Lung (tissue), 12 donors: ENCODE results near the gene GHR. TPM values are rescaled to one million over a fixed set of nuclear protein-coding genes. Genes with fewer than 3 reads are reported as not detected.

ENCODE experiments used
- ATAC-seq: fragments of 200-7000 bp; cut with Tn5 transposase; one replicate; pipeline ENCODE4 v1.9.1; 2020; ENCODE audit warnings: moderate number of reproducible peaks; ENCODE audit not compliant: insufficient read depth, low FRiP score
- DNase-seq, 3 donors: peaks; one replicate each; pipeline ENCODE4 v3.0.0-alpha.2; 2013 to 2017
- H3K27ac ChIP-seq, 2 donors: one replicate each; pipeline ENCODE4 v1.5.1; 2013; ENCODE audit warnings: mild to moderate bottlenecking in 2 of 2, moderate library complexity in 2 of 2, control low read depth in 1 of 2, inconsistent platforms in 1 of 2, low read depth in 1 of 2, low read length in 1 of 2
- H3K27me3 ChIP-seq, 3 donors: one replicate each; pipeline ENCODE4 v1.5.1; 2013; ENCODE audit warnings: low read length in 2 of 3; ENCODE audit not compliant: control insufficient read depth in 3 of 3, insufficient read depth in 3 of 3
- H3K36me3 ChIP-seq, 4 donors: one replicate each; pipeline ENCODE4 v1.5.1; 2013; ENCODE audit warnings: low read length in 4 of 4, mild to moderate bottlenecking in 1 of 4, moderate library complexity in 1 of 4; ENCODE audit not compliant: control insufficient read depth in 4 of 4, insufficient read depth in 4 of 4
- H3K4me1 ChIP-seq, 5 donors: one replicate each; pipeline ENCODE4 v1.5.1; 2013; ENCODE audit warnings: low read length in 5 of 5, mild to moderate bottlenecking in 2 of 5, moderate library complexity in 1 of 5; ENCODE audit not compliant: control insufficient read depth in 5 of 5, insufficient read depth in 5 of 5
- H3K4me3 ChIP-seq: one replicate; pipeline ENCODE4 v1.5.1; 2013; ENCODE audit warnings: mild to moderate bottlenecking, control low read depth, moderate library complexity
- H3K9ac ChIP-seq, 2 donors: one replicate each; pipeline ENCODE4 v1.5.1; 2013; ENCODE audit warnings: low read length in 2 of 2, control low read depth in 1 of 2; ENCODE audit not compliant: insufficient read depth in 1 of 2
- H3K9me3 ChIP-seq, 4 donors: one replicate each; pipeline ENCODE4 v1.5.1; 2013; ENCODE audit warnings: low read length in 3 of 4, mild to moderate bottlenecking in 1 of 4, moderate library complexity in 1 of 4; ENCODE audit not compliant: control insufficient read depth in 4 of 4, insufficient read depth in 3 of 4
- CTCF ChIP-seq: IDR thresholded peaks from 2 replicates; pipeline ENCODE4 v1.5.1; 2012; ENCODE audit warnings: mild to moderate bottlenecking; ENCODE audit errors: control extremely low read depth, extremely low read depth
- WGBS, 2 donors: extraction: QIAGEN DNeasy Blood & Tissue Kit; methylation state at CpG; one replicate each; pipeline ENCODE4 v1.1.7; 2013; 5-methylcytosine and 5-hydroxymethylcytosine counted together
- polyA plus RNA-seq, 2 donors: library from polyadenylated mRNA; stranded (reverse); fragments of 200-250 nt; gene quantifications; one replicate each; pipeline ENCODE4 v1.2.1, GENCODE V29; 2013
- total RNA-seq, 2 donors: library from RNA; depleted of rRNA in 1 of 2; stranded (reverse); fragments of >200 nt in 1 of 2; gene quantifications; one replicate each; pipeline ENCODE4 v1.2.1, GENCODE V29; 2014 to 2021
- donor health status: control.
- donor health status: control.
- donor health status: Bipolar disorder and iron deficiency.
- donor health status: healthy.
- donor health status: DM: yes; HTN: yes; CAD: no.

The GHR gene
- total and polyA plus RNA-seq, 4 donors, result 0.98 to 23.8 (median 3.2) TPM

DNA sequence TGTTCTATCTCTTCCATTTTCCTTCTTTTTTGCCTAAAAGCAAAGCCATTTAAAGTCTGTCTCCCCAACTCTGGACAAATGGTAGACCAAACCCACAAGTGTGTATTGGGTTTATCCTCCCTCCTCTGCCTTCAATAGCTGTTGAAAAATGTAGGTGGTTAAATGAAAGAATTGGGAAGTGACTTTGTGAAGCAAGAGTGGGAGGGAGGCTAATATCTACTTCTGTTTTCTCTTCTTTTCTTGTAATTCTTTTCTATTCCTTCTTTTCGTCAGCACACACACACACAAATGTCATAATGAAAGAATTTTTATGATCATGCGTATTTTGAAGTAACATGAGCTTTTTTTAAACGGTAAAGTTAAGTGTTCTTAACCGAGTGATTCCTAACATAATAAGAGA lies 337.2 kb downstream of the GHR start:
- DNase-seq (no peak), ATAC-seq (no peak)
- no peak overlapping the region for H3K4me3 ChIP-seq
- H3K9me3 ChIP-seq, result no peaks in the 10 kb centered on the region
- TF ChIP-seq CTCF, result no peak
- no peak overlapping the region for H3K27ac ChIP-seq
- H3K36me3 ChIP-seq, result no peaks in the 10 kb centered on the region
- no peak overlapping the region for H3K9ac ChIP-seq
- H3K4me1 ChIP-seq, result peaks cover 0 to 4% (median 3%) of the 10 kb centered on the region in 5 donors
- no peaks in the 10 kb centered on the region for H3K27me3 ChIP-seq
- 72 to 79% methylated on average over 4 of the region's 4 CpGs for WGBS, 2 donors

GRCh38 chr5:42761791-42762190 lies 338.6 kb downstream of the GHR start:
- DNase-seq (no peak), ATAC-seq (no peak)
- no peak overlapping the region for H3K9ac ChIP-seq
- H3K4me3 ChIP-seq, result no peak overlapping the region
- peaks cover 0 to 4% (median 3%) of the 10 kb centered on the region in 5 donors for H3K4me1 ChIP-seq
- no peaks in the 10 kb centered on the region for H3K9me3 ChIP-seq
- WGBS, 2 donors, result 79 to 80% methylated on average over 1 of the region's 1 CpG
- H3K27me3 ChIP-seq, result no peaks in the 10 kb centered on the region
- no peak for TF ChIP-seq CTCF
- H3K27ac ChIP-seq, result no peak overlapping the region
- no peaks in the 10 kb centered on the region for H3K36me3 ChIP-seq

GRCh38 chr5:42767491-42768105 lies 344.4 kb downstream of the GHR start:
- no peak overlapping the region for H3K27ac ChIP-seq
- WGBS, 2 donors, result 38 to 44% methylated on average over 3 of the region's 3 CpGs
- no peak overlapping the region for H3K4me3 ChIP-seq
- no peaks in the 10 kb centered on the region for H3K36me3 ChIP-seq
- DNase-seq, result peak in 2 of 3 donors; percentile 60 to 66
- TF ChIP-seq CTCF, result peak; percentile 23
- H3K9ac ChIP-seq, result no peak overlapping the region
- H3K4me1 ChIP-seq, result no peaks in the 10 kb centered on the region
- no peak for ATAC-seq
- no peaks in the 10 kb centered on the region for H3K9me3 ChIP-seq
- H3K27me3 ChIP-seq, result no peaks in the 10 kb centered on the region

DNA sequence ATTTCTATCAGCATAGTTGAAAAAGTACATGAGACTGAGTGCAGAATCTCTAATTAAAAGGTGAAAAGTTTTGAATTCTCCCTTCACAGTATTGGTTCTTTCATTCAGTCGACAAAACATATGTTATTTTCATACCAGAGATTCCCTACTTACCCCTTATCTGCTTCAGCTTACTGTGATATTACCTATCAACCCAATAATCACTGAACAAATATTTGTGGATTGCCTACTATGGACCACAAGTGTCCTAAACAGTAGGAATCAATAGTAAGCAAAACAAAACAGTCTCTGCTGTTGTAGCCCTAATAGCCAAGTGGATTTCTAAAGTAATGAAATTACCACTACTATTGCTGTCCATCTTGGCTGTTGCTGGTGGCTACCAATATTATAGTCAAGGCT lies 344.9 kb downstream of the GHR start:
- Histone ChIP-seq H3K27ac (no peak overlapping the region), H3K4me3 (no peak overlapping the region), H3K9me3 (no peaks in the 10 kb centered on the region), H3K36me3 (no peaks in the 10 kb centered on the region), H3K4me1 (no peaks in the 10 kb centered on the region), H3K27me3 (no peaks in the 10 kb centered on the region), H3K9ac (no peak overlapping the region)
- WGBS, 2 donors, result 41 to 69% methylated on average over 1 of the region's 1 CpG
- DNase-seq (no peak), ATAC-seq (no peak)
- TF ChIP-seq CTCF, result no peak
